ENCODE measurements around the gene FASTK.

The FASTK gene

DNA sequence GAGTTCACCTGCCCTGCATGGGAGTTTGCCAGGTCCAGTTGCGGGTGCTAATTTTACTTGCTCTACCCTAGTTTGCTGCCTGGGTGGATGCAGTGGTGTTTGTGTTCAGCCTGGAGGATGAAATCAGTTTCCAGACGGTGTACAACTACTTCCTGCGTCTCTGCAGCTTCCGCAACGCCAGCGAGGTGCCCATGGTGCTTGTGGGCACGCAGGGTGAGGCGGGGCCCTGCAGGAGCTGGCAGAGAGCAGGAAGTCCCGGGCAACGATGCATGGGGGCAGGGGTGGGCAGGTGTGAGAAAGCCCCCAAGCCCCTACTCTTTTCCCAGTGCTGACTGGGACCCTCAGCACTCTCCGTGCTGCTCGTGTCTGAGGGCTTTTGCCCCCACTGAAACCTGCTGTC is 37.0 kb upstream of the FASTK start:
- no peak for DNase-seq (ENCODE audit: low read depth in 2 of 2)

DNA sequence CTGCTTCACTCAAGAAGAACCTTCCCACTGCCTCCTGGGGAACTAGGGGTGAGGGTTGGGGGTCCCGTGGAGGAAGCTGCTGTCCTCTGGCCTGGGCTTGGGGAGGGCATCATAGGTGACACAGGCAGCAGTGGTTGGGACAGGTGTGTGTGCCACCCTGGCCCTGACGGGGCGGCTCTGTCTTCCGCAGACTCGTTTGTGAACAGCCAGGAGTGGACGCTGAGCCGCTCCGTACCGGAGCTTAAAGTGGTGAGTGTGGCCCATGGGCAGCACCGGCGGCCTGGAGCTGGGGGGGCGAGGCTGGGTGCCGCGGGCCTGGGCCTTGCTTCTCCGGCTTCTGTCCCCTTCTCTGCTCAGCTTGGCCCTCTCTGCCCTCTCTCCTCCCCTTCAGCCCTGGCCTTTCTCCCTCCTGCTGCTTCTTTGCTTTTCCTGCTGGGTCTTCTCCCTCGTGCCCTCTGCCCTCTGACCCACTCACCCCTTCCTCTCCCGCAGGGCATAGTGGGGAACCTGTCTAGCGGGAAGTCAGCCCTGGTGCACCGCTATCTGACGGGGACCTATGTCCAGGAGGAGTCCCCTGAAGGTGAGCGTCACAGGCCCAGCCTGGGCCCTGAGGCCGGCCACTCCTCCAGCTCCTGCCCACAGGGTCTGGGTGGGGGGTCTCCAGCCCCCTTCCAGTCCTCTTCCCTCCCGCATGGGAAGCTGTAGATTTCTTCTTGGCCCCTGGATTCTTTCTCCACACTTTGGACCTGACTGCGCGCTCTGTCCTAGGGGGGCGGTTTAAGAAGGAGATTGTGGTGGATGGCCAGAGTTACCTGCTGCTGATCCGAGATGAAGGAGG is 36.2 kb upstream of the FASTK start:
- DNase-seq (ENCODE audit: low read depth in 2 of 2) = no peak

DNA sequence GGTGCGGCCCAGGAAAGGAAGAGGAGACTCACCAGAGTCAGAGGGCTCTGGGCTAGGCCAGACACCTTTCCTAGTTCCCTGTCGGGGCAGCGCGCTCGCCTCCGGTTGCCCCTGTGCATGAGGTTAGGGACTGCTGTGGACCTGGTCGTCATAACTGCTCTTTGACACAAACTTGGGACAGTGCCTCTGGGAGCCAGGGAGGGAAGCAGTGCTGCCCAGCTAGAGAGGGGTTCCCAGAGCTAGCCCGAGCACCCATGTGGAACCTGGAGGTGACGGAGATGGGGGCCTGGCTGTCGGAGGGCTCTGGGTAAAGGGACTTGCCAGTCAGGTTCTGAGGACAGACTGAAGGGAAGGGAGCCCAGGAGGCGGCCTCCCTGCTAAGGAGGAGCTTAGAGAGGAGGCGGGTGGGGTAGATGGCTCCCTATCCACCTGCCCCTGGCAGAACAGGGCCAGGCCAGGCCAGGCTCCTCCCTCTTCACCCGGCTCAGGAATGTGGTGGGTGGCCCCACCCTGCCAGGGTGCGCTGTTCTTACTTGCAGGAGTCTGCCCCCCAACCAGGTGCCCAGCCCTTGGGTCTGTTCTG is 35.3 kb upstream of the FASTK start:
- DNase-seq (ENCODE audit: low read depth in 2 of 2) = no peak

GRCh38 chr7:151115121-151115835 is 34.7 kb upstream of the FASTK start:
- DNase-seq (ENCODE audit: low read depth in 2 of 2) = no peak

- DNase-seq (ENCODE audit: low read depth in 2 of 2) = no peak
Observed at GRCh38 chr7:151114151-151115090, 33.8 kb upstream of the FASTK start.

DNA sequence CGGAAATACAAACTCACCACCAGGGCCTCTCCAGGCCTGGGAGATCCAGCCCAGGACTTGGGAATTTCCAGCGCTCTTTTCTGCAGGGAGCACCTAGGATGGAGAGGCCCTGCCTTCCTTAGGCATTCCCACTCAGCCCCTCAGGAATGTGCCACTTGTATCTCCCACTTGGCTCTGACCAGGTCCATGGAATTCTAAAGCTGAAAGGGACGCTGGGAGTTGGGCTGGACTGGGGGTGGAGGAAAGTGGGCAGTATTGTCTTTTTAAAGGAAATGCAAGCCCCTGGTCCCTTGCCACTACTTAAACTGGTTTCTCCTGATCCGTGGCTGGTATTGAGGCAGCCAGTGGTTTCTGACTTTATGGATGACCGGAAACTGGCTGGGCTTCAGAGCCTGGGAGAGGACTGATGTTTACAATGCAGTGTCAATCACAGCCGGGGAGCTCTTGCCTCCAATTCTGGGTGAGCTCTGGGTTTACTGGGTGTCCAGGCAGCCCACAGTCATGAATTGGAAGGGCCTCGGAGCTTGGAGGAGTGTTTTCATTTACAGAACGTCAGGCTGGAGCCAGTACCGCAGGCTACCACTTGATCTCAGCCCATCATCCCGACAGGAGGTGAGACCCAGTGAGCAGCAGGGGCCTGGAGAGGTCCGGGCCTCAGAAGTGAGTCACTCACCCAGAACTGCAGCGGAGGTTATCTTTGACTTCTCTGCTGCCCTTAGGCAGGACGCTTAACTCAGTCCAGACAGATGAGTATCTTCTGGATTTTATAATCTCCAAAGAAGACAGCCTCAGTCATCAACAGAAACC is 32.9 kb upstream of the FASTK start:
- no peak for DNase-seq (ENCODE audit: low read depth in 2 of 2)

GRCh38 chr7:151110941-151111645 is 30.5 kb upstream of the FASTK start:
- peak; percentile 43 to 68 for DNase-seq (ENCODE audit: low read depth in 2 of 2)

DNA sequence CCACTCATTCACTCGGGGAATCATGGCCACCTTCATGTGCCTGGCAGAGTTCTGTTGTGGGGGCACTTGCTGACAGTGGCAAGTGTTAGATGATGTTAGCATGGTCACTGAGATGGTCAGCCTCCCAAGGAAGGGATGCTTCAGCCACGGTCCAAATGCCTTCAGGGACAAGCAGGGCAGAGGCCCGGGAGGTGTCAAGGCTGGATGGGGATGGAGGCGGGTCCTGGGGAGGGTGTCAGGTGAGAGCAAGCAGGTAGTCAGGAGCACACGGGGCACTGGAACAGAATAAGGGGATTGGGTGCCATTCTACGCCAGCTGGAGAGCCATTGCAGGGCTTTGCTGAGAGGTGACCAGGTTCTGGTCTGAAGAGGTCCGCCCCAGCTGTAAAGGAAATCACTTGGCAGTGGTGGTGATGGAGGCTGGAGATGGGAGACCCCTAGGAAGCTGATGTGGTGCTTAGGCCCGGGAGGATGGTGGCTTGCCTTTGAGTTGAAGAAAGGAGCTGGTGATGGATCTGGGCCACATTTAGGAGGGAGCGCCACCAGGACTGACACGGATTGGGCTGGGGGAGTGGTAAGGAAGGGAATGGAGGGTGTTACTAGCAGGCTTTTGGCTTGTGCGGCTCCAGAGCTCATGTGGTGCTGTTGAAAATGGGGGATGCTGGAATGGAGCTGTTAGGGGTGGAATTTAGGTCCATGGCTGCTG is 29.8 kb upstream of the FASTK start:
- no peak for DNase-seq (ENCODE audit: low read depth in 2 of 2)

DNA sequence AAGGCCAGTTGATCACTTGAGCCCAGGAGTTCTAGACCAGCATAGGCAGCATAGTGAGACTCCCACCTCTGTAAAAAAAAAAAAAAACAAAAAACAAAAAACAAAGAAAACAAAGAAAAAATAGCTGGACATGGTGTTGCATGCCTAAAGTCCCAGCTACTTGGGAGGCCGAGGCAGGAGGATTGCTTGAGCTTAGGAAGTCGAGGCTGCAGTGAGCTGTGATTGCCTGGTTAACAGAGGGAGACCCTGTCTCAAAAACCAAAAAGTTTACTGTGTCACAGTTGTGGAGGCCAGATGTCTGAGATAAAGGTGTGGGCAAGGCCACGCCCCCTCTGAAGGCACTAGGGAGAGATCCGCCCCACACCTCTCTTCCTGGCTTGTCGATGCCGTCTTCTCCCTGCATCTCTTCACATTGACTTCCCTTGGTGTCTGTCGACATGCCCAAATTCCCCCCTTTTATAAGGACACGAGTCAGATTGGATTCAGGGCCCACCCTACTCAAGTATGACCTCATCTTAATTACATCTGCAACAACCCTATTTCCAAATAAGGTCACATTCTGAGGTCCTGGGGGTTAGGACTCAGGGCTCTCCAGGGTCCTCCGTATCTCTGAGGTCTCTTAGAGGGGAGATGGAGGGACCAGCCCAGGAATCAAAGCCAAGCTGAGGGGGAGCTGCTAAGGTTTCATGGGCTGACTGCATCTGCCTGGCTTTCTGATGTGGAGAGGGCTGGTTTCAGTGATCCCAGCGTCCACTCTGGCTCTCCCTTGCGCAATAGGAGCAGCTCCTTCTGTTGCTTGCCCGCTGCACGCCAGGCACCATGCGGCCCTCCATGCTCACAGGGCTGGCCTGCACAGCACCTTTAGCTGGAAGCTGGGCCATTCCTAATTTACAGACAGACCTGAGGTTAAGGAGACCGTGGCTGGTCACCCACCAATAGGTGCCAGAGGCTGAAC is 28.8 kb upstream of the FASTK start:
- DNase-seq (ENCODE audit: low read depth in 2 of 2) = no peak

GRCh38 chr7:151107882-151108281 is 27.3 kb upstream of the FASTK start:
- no peak for DNase-seq (ENCODE audit: low read depth in 2 of 2)

- DNase-seq (ENCODE audit: low read depth in 2 of 2) = no peak
Observed at GRCh38 chr7:151104411-151105235, 24.0 kb upstream of the FASTK start.

DNA sequence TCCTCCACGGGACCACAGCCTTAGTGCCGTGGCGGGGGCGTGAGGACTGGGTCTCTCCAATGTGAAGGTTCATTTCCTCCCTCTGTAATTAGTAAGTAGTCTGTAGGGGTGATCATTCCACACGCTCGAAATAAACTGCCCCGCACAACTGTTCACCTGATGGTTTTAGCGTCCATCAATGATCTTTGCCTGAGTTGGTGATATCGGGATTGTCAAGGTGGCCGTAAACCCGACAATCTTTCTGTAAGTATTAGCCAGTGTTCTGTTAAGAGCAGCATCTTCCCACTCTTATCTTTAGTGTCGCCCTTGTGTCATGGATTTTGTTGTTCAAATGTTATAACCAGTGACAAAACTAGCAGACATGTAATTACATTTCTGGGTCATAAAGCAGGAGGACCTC is 23.4 kb upstream of the FASTK start:
- no peak for DNase-seq (ENCODE audit: low read depth in 2 of 2)

DNA sequence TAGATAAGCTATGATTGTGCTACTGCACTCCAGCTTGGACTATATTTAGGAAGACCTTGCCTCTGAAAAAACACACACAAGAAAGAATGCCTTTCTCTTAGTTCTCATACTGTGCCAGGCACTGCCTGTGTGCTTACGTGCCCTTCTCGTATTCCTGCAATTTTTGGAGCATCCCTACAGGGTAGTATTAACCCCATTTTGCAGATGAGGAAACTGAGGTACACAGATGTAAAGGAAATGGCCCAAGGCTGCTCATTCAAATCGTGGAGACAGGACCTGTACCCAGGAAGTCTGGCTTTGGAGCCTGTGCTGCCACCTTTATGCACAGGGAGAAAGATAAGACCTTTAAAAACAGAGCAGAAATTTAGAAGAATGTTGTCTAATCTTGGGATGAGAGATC is 22.4 kb upstream of the FASTK start:
- no peak for DNase-seq (ENCODE audit: low read depth in 2 of 2)

DNA sequence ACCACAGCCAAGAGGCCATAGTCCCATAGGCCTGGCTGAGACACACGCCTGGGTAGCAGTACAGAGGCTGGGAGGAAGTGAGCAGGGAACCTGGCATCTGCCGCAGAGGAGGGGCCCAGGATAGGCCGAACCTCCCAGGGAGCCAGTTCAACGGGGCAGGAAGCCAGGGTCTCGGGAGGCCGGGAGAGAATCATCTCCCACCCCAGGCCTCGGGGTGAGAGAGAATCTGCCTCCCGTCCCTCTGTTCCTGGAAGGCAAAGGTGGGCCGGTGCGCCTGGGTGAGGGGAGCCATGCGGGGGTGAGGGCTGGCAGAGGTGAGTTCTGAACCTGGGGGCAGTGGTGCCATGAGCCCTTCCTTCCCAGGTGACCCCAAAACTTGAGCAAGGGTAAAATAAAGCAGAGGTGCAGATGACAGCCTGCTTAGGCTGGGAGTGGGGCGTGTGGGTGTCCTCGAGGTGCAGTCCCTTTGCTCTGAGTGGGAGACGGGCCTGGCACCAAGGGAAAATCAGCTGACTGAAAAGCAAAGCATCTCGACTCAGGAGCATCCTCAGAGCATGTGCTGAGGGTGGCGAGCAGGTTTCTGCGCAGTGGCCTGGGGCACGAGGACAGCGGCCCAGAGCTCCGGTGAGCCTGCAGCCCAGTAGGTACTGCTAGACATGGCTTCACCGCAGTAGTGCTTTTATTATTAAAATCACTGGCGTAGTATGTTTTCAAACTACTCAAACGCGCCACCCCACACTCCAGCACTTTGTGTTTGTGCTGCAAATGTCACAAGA is 21.2 kb upstream of the FASTK start:
- DNase-seq (ENCODE audit: low read depth in 2 of 2) = no peak

DNA sequence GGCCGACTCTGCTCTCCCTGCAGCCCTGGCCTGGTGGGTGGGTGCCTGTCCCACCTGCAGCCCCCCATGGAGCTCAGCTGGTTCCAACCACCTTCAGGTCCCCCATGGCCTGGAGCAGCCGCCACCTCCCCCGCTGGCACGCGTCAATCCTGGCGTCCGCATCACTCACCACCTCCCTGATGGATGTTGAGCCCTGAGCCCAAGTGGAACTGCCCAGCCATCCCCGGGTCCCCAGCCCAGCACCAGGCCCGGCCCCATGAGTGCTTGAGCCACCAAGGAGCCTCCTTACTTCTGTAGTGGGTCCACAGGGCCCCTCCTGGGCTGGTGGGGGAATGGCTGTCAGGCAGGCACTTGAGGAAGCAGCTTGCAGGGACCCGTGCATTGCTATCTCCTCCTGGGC is 20.3 kb upstream of the FASTK start:
- DNase-seq (ENCODE audit: low read depth in 2 of 2) = no peak

- no peak for DNase-seq (ENCODE audit: low read depth in 2 of 2)
Observed at GRCh38 chr7:151099486-151100211, 19.0 kb upstream of the FASTK start.

Data from stimulated activated CD8-positive, alpha-beta memory T cell treated with anti-CD3 and anti-CD28 coated beads, Interleukin-7, amount 100 ng/mL, for 1 hour (primary cell).